GM12875 (cell line): ENCODE results near the gene YWHAH.

Source experiments
- H3K4me3 ChIP-seq: one replicate; pipeline ENCODE4 v1.5.1; 2011; ENCODE audit warnings: low read depth, low read length, control low read depth
- CTCF ChIP-seq: IDR thresholded peaks from 2 replicates; pipeline ENCODE4 v1.5.1; 2011; ENCODE audit warnings: low read depth, mild to moderate bottlenecking, control low read depth, inconsistent platforms, low read length, moderate library complexity, borderline replicate concordance; ENCODE audit not compliant: insufficient read depth

YWHAH gene

GRCh38 chr22:31911565-31912406, 32.5 kb upstream of the YWHAH start:
- no peak overlapping the region for H3K4me3 ChIP-seq
- no peak for TF ChIP-seq CTCF

GRCh38 chr22:31912407-31912743, 32.0 kb upstream of the YWHAH start:
- no peak overlapping the region for H3K4me3 ChIP-seq
- no peak for TF ChIP-seq CTCF

GRCh38 chr22:31915586-31915985, 28.7 kb upstream of the YWHAH start:
- no peak for TF ChIP-seq CTCF
- H3K4me3 ChIP-seq, result no peak overlapping the region

GRCh38 chr22:31917227-31917921, 27.0 kb upstream of the YWHAH start:
- TF ChIP-seq CTCF, result no peak
- peak overlapping the region; percentile 17 for H3K4me3 ChIP-seq

GRCh38 chr22:31919730-31920129, 24.6 kb upstream of the YWHAH start:
- no peak overlapping the region for H3K4me3 ChIP-seq
- no peak for TF ChIP-seq CTCF

GRCh38 chr22:31920306-31920705, 24.0 kb upstream of the YWHAH start:
- no peak for TF ChIP-seq CTCF
- no peak overlapping the region for H3K4me3 ChIP-seq

GRCh38 chr22:31921106-31921505, 23.2 kb upstream of the YWHAH start:
- TF ChIP-seq CTCF, result no peak
- H3K4me3 ChIP-seq, result no peak overlapping the region
